Measurements from ENCODE around the gene CRTC1.

Gene CRTC1

DNA sequence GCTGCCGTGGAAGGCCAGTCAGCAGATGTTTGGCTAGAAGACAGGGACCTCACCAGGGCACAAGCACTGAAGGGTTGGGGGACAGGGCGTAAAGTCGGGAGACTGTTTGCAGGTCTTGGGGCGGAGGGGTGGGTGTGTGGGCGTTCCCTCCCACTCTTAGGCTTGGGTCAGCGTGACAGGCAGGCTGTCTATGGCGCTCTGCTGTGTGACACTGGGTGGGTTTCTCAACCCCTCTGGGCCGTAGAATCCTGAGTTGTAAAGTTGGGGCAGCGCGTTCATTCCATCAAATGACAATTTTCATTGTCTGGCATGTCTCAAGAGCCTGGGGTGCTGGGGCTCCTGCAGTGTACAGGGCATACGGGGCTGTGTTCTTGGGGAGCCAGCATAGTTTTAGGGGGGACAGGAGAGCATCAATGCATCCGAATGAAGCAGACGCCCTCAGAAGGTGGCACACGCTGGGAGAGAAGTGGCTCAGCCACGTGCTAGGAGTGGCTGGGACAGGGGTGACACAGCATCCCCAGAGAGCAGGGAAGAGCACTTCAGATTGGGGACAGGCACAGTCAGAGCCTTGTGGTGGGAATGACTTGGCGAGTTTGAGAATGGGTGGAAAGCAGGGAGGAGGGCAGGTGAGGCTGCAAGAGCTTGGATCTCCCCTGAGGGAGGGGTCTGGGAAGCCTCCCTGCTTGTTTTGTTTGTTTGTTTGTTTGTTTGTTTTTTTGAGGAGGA is 4.4 kb downstream of the CRTC1 start:
- H3K4me3 ChIP-seq (ENCODE audit: low read length): no peak overlapping the region
- TF ChIP-seq, protein P1, sequence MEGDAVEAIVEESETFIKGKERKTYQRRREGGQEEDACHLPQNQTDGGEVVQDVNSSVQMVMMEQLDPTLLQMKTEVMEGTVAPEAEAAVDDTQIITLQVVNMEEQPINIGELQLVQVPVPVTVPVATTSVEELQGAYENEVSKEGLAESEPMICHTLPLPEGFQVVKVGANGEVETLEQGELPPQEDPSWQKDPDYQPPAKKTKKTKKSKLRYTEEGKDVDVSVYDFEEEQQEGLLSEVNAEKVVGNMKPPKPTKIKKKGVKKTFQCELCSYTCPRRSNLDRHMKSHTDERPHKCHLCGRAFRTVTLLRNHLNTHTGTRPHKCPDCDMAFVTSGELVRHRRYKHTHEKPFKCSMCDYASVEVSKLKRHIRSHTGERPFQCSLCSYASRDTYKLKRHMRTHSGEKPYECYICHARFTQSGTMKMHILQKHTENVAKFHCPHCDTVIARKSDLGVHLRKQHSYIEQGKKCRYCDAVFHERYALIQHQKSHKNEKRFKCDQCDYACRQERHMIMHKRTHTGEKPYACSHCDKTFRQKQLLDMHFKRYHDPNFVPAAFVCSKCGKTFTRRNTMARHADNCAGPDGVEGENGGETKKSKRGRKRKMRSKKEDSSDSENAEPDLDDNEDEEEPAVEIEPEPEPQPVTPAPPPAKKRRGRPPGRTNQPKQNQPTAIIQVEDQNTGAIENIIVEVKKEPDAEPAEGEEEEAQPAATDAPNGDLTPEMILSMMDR (IDR thresholded peaks at IDR 0.05; ENCODE audit: insufficient read depth, low read depth, low read length, missing control alignments): no peak
- DNase-seq (ENCODE audit: low read depth): no peak

DNA sequence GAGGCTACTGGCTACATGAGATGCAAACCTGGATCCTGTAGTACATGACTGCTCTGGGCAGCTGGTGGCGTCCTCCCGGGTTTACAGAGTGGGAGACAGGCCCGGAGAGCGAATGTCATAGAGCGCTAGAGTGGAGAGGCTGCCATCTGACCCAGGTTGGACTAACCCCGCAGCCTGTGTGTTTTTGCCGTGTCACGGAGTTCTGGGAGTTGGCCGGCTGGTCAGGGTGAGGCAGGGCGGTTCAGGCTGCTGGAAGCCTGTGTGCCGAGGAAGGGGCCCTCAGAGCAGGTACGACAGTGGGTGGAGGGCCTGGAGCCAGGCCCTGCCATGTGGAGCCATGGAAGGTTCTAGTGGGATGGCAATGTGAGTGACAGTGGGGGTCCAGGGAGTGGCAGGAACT is 12.5 kb downstream of the CRTC1 start:
- TF ChIP-seq, protein P1 (IDR thresholded peaks at IDR 0.05; ENCODE audit: insufficient read depth, low read depth, low read length, missing control alignments): no peak
- no peak overlapping the region for H3K4me3 ChIP-seq (ENCODE audit: low read length)
- no peak for DNase-seq (ENCODE audit: low read depth)

GRCh38 chr19:18697680-18698079 is 14.2 kb downstream of the CRTC1 start:
- no peak overlapping the region for H3K4me3 ChIP-seq (ENCODE audit: low read length)
- DNase-seq (ENCODE audit: low read depth): no peak
- TF ChIP-seq, protein P1 (IDR thresholded peaks at IDR 0.05; ENCODE audit: insufficient read depth, low read depth, low read length, missing control alignments): no peak

GRCh38 chr19:18698321-18699167 is 15.1 kb downstream of the CRTC1 start:
- TF ChIP-seq, protein P1 (IDR thresholded peaks at IDR 0.05; ENCODE audit: insufficient read depth, low read depth, low read length, missing control alignments): no peak
- H3K4me3 ChIP-seq (ENCODE audit: low read length): no peak overlapping the region
- DNase-seq (ENCODE audit: low read depth): no peak

- no peak overlapping the region for H3K4me3 ChIP-seq (ENCODE audit: low read length)
- TF ChIP-seq, protein P1 (IDR thresholded peaks at IDR 0.05; ENCODE audit: insufficient read depth, low read depth, low read length, missing control alignments): no peak
- DNase-seq (ENCODE audit: low read depth): no peak
These were observed 16.0 kb downstream of the CRTC1 start for GRCh38 chr19:18699403-18700054.

DNA sequence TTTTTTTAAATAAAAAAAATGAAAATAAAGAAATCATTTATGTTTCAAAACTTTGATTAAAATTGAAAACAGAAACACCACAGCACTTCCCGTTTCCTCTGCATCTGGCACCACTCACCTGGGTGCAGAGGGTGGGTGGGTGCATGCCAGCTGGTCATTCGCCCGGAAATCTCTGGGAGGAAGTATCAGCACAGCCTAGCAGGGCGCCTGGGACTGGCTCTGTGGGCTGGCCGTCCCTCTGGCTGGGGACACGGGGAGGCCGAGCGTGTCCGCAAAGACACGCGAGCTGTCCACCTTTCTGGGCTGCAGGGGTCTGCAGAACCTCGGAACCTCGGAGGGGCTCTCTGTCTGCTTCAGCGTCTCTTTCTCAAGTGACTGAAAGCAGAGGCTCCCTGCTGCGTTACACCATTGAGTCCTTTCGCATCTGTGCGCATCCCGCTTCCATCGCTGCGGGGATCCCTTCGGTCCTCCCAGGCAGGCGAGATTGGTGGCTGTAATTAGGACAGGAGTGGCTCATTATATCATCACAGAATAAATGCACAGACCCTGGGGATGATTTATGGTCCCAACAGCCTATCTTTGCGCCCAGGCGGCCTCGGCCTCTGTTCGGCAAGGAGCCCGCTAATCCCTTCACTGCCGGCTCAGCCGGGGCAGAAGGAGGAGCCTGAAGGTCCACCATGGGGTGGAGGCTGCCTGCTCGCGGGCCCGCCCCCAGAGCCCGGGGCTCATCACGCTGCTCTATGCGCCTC is 17.2 kb downstream of the CRTC1 start:
- H3K4me3 ChIP-seq (ENCODE audit: low read length): no peak overlapping the region
- peak; percentile 41 for DNase-seq (ENCODE audit: low read depth)
- TF ChIP-seq, protein P1 (IDR thresholded peaks at IDR 0.05; ENCODE audit: insufficient read depth, low read depth, low read length, missing control alignments): no peak

All from epithelial cell of esophagus (primary cell).